ENCODE data around the gene RAB26.
"Not testable (repeated sequence)": the region's sequence is repeated elsewhere in the genome, so short reads cannot be mapped to it uniquely, and the experiment has no call there.

RAB26 gene

DNA sequence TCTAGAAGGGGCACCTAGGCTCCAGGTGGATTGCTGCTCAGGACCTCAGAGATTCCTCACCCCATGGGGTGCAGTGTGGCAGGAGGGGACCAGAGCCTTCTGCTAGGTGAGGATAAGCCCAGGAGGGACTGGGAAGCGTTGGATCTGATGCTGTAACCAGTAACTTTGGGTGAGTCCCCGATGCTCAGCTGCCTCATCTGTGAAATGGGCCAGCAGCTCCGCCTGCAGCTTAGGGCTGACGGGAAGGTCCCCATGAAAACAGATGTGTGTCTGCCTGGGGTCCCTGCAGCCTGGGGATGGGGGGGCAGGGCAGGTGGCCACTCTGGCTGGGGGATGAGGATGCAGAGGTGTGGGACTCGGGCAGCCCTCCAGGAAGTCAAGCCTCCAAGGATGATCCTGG, 50.7 kb downstream of the RAB26 start:
- DNase-seq = no peak

DNA sequence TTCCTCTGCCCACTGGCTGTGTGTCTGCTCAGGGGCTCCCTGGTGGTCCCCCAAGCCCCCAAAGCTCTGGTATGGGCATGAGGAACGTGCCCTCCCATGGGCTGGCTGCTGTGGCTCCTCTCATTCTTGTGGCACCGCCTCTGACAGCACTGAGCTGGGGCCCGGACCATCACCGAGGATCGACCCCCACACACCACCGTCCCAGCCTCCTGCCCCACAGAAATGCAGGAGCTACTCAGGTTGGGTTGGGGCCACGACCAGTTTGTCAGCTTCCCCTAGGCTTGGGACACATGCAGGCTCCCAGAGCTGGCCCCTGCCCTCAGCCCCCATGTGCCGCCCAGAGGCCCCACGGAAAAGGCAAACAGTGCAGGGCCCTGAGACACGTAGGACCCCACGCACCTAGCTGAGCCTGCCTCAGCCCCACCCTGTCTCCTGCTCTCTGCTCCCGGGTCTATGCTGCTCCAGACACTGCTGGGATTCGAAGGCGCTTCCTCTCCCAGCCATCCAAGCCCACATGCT, 51.3 kb downstream of the RAB26 start:
- no peak for DNase-seq

DNA sequence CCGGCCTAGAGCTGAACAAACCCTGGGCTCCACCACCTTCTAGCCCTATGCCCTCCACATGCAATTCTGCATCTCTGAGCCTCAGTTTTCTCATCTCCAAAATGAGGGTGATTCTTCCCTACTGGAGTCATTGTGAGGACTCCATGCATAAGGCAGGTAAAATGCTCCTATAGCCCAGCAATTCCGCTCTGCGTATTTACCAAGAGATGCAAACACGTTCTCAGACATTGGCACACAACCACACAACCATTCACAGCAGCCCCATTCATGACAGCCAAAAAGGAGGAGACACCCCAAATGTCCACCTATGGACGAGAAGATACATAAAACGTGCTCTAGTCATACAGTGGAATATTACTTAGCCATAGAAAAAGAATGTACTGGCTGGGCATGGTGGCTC, 51.9 kb downstream of the RAB26 start:
- no peak for DNase-seq

DNA sequence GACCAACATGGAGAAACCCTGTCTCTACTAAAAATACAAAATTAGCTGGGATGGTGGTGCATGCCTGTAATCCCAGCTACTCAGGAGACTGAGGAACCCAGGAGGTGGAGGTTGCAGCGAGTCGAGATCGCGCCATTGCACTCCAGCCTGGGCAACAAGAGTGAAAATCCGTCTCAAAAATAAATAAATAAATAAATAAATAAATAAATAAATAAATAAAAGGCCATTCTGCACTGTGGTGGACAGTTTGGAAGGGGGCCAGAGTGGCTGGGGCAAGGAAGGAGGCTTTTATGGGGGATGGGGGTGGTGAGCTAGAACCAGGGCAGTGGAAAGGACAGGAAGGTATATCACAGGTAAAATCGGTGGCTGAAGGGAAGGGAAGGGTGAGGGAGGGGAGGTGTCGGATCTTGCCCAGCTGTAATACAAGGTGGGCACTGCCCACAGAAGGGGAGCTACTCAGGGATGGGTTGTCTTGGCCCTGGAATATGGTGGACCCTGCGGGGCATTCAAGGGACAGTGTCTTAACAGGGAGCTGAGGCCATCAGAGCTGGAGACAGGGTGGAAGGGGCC, 54.8 kb downstream of the RAB26 start:
- DNase-seq = not testable (repeated sequence)
